Hematopoietic multipotent progenitor cell treated with erythropoietin and hydrocortisone succinate and interleukin-3 and kit ligand, for 15 days (in vitro differentiated cells): Measurements from ENCODE around the gene TBATA.

ENCODE experiments used
- DNase-seq: peaks from one replicate; pipeline ENCODE4 v3.0.0-alpha.2; 2015; ENCODE audit warnings: low spot score

The TBATA gene

GRCh38 chr10:70785190-70785589 lies at the start of gene TBATA:
TBATA (minus strand) TSS chr10:70785377; CDS start chr10:70783379, 1,998 bp downstream.
- DNase-seq: no peak

GRCh38 chr10:70834441-70835151 lies 49.4 kb upstream of the TBATA start:
- DNase-seq: no peak

GRCh38 chr10:70834021-70834420 lies 48.8 kb upstream of the TBATA start:
- no peak for DNase-seq

- no peak for DNase-seq
Measured at GRCh38 chr10:70833601-70834000, 48.4 kb upstream of the TBATA start.

GRCh38 chr10:70832852-70833528 lies 47.8 kb upstream of the TBATA start:
- no peak for DNase-seq

GRCh38 chr10:70832221-70832620 lies 47.0 kb upstream of the TBATA start:
- no peak for DNase-seq

GRCh38 chr10:70830164-70830563 lies 45.0 kb upstream of the TBATA start:
- DNase-seq: no peak

- DNase-seq: no peak
Measured at GRCh38 chr10:70829543-70829942, 44.4 kb upstream of the TBATA start.

GRCh38 chr10:70828923-70829322 lies 43.7 kb upstream of the TBATA start:
- no peak for DNase-seq

GRCh38 chr10:70827086-70827757 lies 42.0 kb upstream of the TBATA start:
- no peak for DNase-seq

GRCh38 chr10:70822076-70822820 lies 37.1 kb upstream of the TBATA start:
- no peak for DNase-seq

GRCh38 chr10:70820976-70821750 lies 36.0 kb upstream of the TBATA start:
- DNase-seq: no peak

- no peak for DNase-seq
Measured at GRCh38 chr10:70816220-70816894, 31.2 kb upstream of the TBATA start.

- peak; percentile 60 for DNase-seq
Measured at GRCh38 chr10:70815504-70816219, 30.5 kb upstream of the TBATA start, which contains the start of gene SGPL1. SGPL1 (plus strand) TSS chr10:70815948; CDS start chr10:70816854, 906 bp downstream.

GRCh38 chr10:70814126-70814525 lies 28.9 kb upstream of the TBATA start:
- no peak for DNase-seq

GRCh38 chr10:70812814-70813213 lies 27.6 kb upstream of the TBATA start:
- no peak for DNase-seq

GRCh38 chr10:70811881-70812280 lies 26.7 kb upstream of the TBATA start:
- no peak for DNase-seq

GRCh38 chr10:70810967-70811366 lies 25.8 kb upstream of the TBATA start:
- no peak for DNase-seq

GRCh38 chr10:70809726-70810125 lies 24.5 kb upstream of the TBATA start:
- no peak for DNase-seq

GRCh38 chr10:70809011-70809611 lies 23.9 kb upstream of the TBATA start:
- no peak for DNase-seq
